GM23248 (cell line): ENCODE measurements around the gene TOP1. TPM values are rescaled to one million over a fixed set of nuclear protein-coding genes. Genes with fewer than 3 reads are reported as not detected.
"Not testable (repeated sequence)": the region's sequence is repeated elsewhere in the genome, so short reads cannot be mapped to it uniquely, and the experiment has no call there.

Source experiments
- DNase-seq: peaks from one replicate; pipeline ENCODE4 v3.0.0-alpha.2; 2015
- H2AFZ ChIP-seq: fragments of 200-600 bp; sonication (generic); 2 replicates; pipeline ENCODE4 v1.6.1; 2016; ENCODE audit warnings: antibody characterized with exemption
- H3F3A ChIP-seq: fragments of 200-600 bp; sonication (generic); 2 replicates; pipeline ENCODE4 v1.6.1; 2016; ENCODE audit warnings: mild to moderate bottlenecking, antibody characterized with exemption, mixed run types; ENCODE audit not compliant: insufficient read depth
- H3K27ac ChIP-seq: fragments of 200-600 bp; sonication (generic); 2 replicates; pipeline ENCODE4 v1.5.1; 2016; ENCODE audit warnings: mild to moderate bottlenecking
- H3K27me3 ChIP-seq: fragments of 200-600 bp; sonication (generic); replicated peaks from 2 replicates; pipeline ENCODE4 v1.6.1; 2016; ENCODE audit warnings: mild to moderate bottlenecking; ENCODE audit not compliant: insufficient read depth
- H3K36me3 ChIP-seq: fragments of 200-600 bp; sonication (generic); 2 replicates; pipeline ENCODE4 v1.6.1; 2016; ENCODE audit warnings: low read depth, mild to moderate bottlenecking
- H3K4me1 ChIP-seq: fragments of 200-600 bp; sonication (generic); 2 replicates; pipeline ENCODE4 v1.6.1; 2016; ENCODE audit warnings: mild to moderate bottlenecking; ENCODE audit not compliant: insufficient read depth
- H3K4me2 ChIP-seq: fragments of 200-600 bp; sonication (generic); one replicate; pipeline ENCODE4 v1.6.1; 2016; ENCODE audit warnings: mild to moderate bottlenecking; ENCODE audit not compliant: unreplicated experiment
- H3K4me3 ChIP-seq: fragments of 200-600 bp; sonication (generic); 2 replicates; pipeline ENCODE4 v1.5.1; 2016; ENCODE audit warnings: mild to moderate bottlenecking
- H3K79me2 ChIP-seq: fragments of 200-600 bp; sonication (generic); 2 replicates; pipeline ENCODE4 v1.6.1; 2016; ENCODE audit warnings: mild to moderate bottlenecking; ENCODE audit not compliant: insufficient read depth
- H3K9ac ChIP-seq: fragments of 200-600 bp; sonication (generic); 2 replicates; pipeline ENCODE4 v1.6.1; 2016; ENCODE audit warnings: mild to moderate bottlenecking
- H3K9me2 ChIP-seq: fragments of 200-600 bp; sonication (generic); 2 replicates; pipeline ENCODE4 v1.6.1; 2016; ENCODE audit warnings: mixed run types, mild to moderate bottlenecking, moderate library complexity; ENCODE audit not compliant: insufficient read depth
- H3K9me3 ChIP-seq: fragments of 200-600 bp; sonication (generic); one replicate; pipeline ENCODE4 v1.6.1; 2017; ENCODE audit warnings: low read depth
- H4K20me1 ChIP-seq: fragments of 200-600 bp; sonication (generic); 2 replicates; pipeline ENCODE4 v1.6.0; 2016; ENCODE audit not compliant: insufficient read depth
- EZH2 ChIP-seq: fragments of 200-600 bp; sonication (generic); IDR thresholded peaks from 2 replicates; pipeline ENCODE4 v1.6.1; 2018; ENCODE audit warnings: antibody characterized with exemption, mild to moderate bottlenecking; ENCODE audit not compliant: insufficient read depth, poor library complexity, severe bottlenecking
- EZH2phosphoT487 ChIP-seq: fragments of 200-600 bp; sonication (generic); IDR thresholded peaks from 2 replicates; pipeline ENCODE4 v1.6.1; 2018; ENCODE audit warnings: antibody characterized with exemption, moderate library complexity, mild to moderate bottlenecking, low read depth; ENCODE audit not compliant: insufficient read depth
- WGBS, 2 experiments: methylation state at CpG; one replicate each; pipeline ENCODE4 v1.1.6; 2015 to 2017; ENCODE audit warnings: low lambda C conversion rate in 2 of 2, low coverage in 1 of 2; ENCODE audit errors: missing lambda C conversion rate in 2 of 2; 5-methylcytosine and 5-hydroxymethylcytosine counted together
- in situ Hi-C: fragments of 300-500 bp; cut with MboI; formaldehyde crosslinking; loops from 2 replicates; pipeline ENCODE4 v1.15.0; 2020
- polyA plus RNA-seq: library from polyadenylated mRNA; unstranded; fragments of >200 nt; fragmentation: Nextera tagmentation; extraction: Ambion mirVana; gene quantifications from 2 replicates; pipeline ENCODE4 v1.2.1, GENCODE V29; 2016
- total RNA-seq: library from RNA; depleted of rRNA; stranded (reverse); fragments of >200 nt; shearing (Covaris generic); gene quantifications from 2 replicates; pipeline ENCODE4 v1.2.3, GENCODE V29; 2014

Gene TOP1
- total and polyA plus RNA-seq, 2 experiments from 2014 or later: 9.0 to 17.9 TPM

- in situ Hi-C loops: no loop called here
- TF ChIP-seq EZH2 (no peak), EZH2phosphoT487 (no peak)
- 97 to 98% methylated on average over 11 of the region's 11 CpGs for WGBS, 2 experiments
- Histone ChIP-seq H3K4me3 (no peak overlapping the region), H2AFZ (no peak overlapping the region), H3K9me3 (no peaks in the 10 kb centered on the region), H3K4me1 (no peaks in the 10 kb centered on the region), H3K36me3 (peaks cover 59% of the 10 kb centered on the region), H3K27ac (no peak overlapping the region), H3K27me3 (no peaks in the 10 kb centered on the region), H3F3A (no peaks in the 10 kb centered on the region), H3K4me2 (no peak overlapping the region), H3K79me2 (0 out of 2 replicates have a peak, but pooled peaks cover 4% of the 10 kb centered on the region), H3K9me2 (no peaks in the 10 kb centered on the region), H3K9ac (no peak overlapping the region), H4K20me1 (no peaks in the 10 kb centered on the region)
- DNase-seq: no peak
Observed at GRCh38 chr20:41110012-41110411, 81.4 kb downstream of the TOP1 start.

GRCh38 chr20:41110930-41111577 lies 82.4 kb downstream of the TOP1 start:
- Histone ChIP-seq H3K9ac (no peak overlapping the region), H3K27me3 (no peaks in the 10 kb centered on the region), H3K4me1 (no peaks in the 10 kb centered on the region), H3F3A (no peaks in the 10 kb centered on the region), H3K9me2 (no peaks in the 10 kb centered on the region), H3K27ac (no peak overlapping the region), H4K20me1 (no peaks in the 10 kb centered on the region), H3K9me3 (no peaks in the 10 kb centered on the region), H3K36me3 (peaks cover 61% of the 10 kb centered on the region), H3K4me3 (no peak overlapping the region), H2AFZ (no peak overlapping the region), H3K4me2 (no peak overlapping the region), H3K79me2 (0 out of 2 replicates have a peak, but pooled peaks cover 4% of the 10 kb centered on the region)
- DNase-seq: no peak
- WGBS, 2 experiments: 82% methylated on average over 5 of the region's 5 CpGs
- TF ChIP-seq EZH2 (no peak), EZH2phosphoT487 (no peak)
- in situ Hi-C loops: no loop called here

GRCh38 chr20:41111578-41111951 lies 82.9 kb downstream of the TOP1 start:
- TF ChIP-seq EZH2phosphoT487: no peak
- TF ChIP-seq EZH2: no peak
- Histone ChIP-seq H3K9me2 (no peaks in the 10 kb centered on the region), H3K79me2 (0 out of 2 replicates have a peak, but pooled peaks cover 4% of the 10 kb centered on the region), H3K4me3 (no peak overlapping the region), H2AFZ (no peak overlapping the region), H3K9ac (no peak overlapping the region), H3K27ac (no peak overlapping the region), H4K20me1 (no peaks in the 10 kb centered on the region), H3K9me3 (no peaks in the 10 kb centered on the region), H3K27me3 (no peaks in the 10 kb centered on the region), H3F3A (no peaks in the 10 kb centered on the region), H3K4me2 (no peak overlapping the region), H3K36me3 (peaks cover 62% of the 10 kb centered on the region), H3K4me1 (no peaks in the 10 kb centered on the region)
- WGBS, 2 experiments: 70 to 76% methylated on average over 5 of the region's 5 CpGs
- DNase-seq: no peak
- in situ Hi-C loops: no loop called here

DNA sequence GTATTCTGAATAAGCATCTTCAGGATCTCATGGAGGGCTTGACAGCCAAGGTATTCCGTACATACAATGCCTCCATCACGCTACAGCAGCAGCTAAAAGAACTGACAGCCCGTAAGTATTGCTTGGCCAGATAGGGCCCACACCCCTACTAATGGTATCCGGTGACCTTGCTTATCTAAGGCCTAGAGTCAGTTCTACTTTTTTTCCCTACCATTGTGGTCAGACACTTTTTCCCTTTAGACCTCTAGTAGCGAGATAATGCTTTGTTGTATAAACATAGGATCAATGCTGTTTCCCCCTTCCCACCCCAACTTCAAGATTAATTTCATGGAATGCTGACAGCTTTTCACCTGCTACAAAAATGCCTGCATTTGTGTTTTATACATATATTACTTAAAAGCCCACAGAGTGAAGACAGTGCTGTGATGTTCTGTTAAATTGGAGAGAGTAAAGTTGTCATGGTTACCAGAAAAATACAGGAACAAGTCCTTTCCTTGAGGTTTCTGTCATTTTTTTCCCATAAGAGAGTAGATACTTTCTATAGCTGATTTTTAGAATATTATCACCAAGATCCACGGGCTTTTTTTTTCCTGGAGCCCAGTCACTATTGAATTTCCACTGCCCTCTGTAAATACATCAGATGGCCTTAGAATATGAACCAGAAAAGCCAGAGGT lies 87.8 kb downstream of the TOP1 start:
- DNase-seq: no peak
- TF ChIP-seq EZH2phosphoT487 (no peak), EZH2 (no peak)
- peaks cover 79% of the 10 kb centered on the region for H3K36me3 ChIP-seq

DNA sequence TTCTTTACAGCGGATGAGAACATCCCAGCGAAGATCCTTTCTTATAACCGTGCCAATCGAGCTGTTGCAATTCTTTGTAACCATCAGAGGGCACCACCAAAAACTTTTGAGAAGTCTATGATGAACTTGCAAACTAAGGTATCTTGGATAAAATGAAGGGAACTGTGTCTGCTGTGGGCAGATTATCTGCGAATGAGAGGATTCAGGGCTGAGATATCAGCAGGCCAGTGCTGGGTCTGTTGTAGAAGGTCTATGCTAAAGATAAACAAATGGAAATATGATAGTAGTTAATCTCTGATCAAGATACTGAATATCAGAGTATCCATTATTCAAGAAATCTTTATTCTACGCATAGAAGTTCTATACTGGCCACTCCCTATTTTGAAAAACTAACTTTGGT lies 89.5 kb downstream of the TOP1 start:
- H3K27me3 ChIP-seq, H3K79me2 ChIP-seq, H3K27ac ChIP-seq, H3K9ac ChIP-seq, H3K9me3 ChIP-seq, in situ Hi-C loops, H3K4me2 ChIP-seq, H3K9me2 ChIP-seq, H3F3A ChIP-seq, H2AFZ ChIP-seq, H3K4me3 ChIP-seq, H3K4me1 ChIP-seq, H4K20me1 ChIP-seq, DNase-seq: not testable (repeated sequence)
- 93 to 95% methylated on average over 6 of the region's 6 CpGs for WGBS, 2 experiments
- peaks cover 88% of the 10 kb centered on the region for H3K36me3 ChIP-seq

More for the DNA sequence above, 87.8 kb downstream of the TOP1 start:
- H3K4me2 ChIP-seq: no peak overlapping the region
- no peak overlapping the region for H2AFZ ChIP-seq
- H3K9me3 ChIP-seq: no peaks in the 10 kb centered on the region
- H3K27me3 ChIP-seq: no peaks in the 10 kb centered on the region
- H3F3A ChIP-seq: no peaks in the 10 kb centered on the region; the same call in 1 of the 2 replicates
- 86 to 89% methylated on average over 6 of the region's 6 CpGs for WGBS, 2 experiments
- in situ Hi-C loops: no loop called here
- H3K9me2 ChIP-seq: no peaks in the 10 kb centered on the region
- H3K4me1 ChIP-seq: no peaks in the 10 kb centered on the region
- H3K9ac ChIP-seq: no peak overlapping the region
- no peak overlapping the region for H3K4me3 ChIP-seq
- no peaks in the 10 kb centered on the region for H3K79me2 ChIP-seq
- H3K27ac ChIP-seq: no peak overlapping the region
- H4K20me1 ChIP-seq: no peaks in the 10 kb centered on the region
